Measurements from ENCODE around the gene MAP3K7CL.

Gene MAP3K7CL

GRCh38 chr21:29130270-29130969, at the start of gene MAP3K7CL:
Gene MAP3K7CL (plus strand): TSS chr21:29130644. CDS start chr21:29133345, 2,701 bp downstream.
- peak; percentile 21 for DNase-seq

GRCh38 chr21:29082046-29082815, 48.2 kb upstream of the MAP3K7CL start:
- DNase-seq, result no peak

DNA sequence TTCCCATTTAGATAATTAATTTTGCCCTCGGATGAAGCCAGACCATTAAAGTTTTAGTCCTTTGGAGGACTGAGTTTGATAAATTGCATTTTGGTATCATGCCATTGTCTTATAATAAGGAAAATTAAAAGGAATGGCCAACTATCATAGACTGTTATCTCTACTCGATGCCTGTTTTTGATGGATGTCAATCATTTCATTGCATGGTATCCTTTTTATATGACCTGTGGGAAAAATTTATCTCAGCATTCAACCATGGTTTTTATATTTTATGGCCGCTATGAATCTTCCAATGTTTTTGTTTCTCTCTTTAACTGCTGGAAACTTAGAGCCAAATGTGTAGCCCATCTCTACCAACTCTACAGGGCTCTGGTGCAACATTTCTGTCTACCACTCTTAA, 47.1 kb upstream of the MAP3K7CL start:
- DNase-seq, result no peak

- no peak for DNase-seq
Measured at GRCh38 chr21:29084372-29084771, 46.1 kb upstream of the MAP3K7CL start.

GRCh38 chr21:29085106-29085752, 45.2 kb upstream of the MAP3K7CL start:
- DNase-seq, result no peak

DNA sequence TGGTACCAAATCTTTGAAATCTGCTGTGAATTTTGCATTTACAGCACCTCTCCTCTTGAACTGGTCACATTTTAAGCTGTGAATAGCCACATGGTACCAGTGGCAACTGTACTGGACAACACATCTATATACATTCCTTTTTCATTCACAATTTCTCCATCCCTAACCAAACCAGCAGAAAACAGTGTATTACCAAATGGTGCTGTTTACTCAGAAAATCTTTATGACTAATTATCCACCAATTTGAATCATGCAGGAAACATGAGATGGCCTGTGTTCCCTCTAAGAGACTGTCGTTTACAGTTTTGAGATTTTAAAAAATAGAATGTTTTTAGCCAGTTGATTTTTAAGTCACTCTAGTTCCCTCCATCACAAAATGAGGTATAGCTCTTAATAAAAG, 39.4 kb upstream of the MAP3K7CL start:
- DNase-seq, result peak; percentile 61

DNA sequence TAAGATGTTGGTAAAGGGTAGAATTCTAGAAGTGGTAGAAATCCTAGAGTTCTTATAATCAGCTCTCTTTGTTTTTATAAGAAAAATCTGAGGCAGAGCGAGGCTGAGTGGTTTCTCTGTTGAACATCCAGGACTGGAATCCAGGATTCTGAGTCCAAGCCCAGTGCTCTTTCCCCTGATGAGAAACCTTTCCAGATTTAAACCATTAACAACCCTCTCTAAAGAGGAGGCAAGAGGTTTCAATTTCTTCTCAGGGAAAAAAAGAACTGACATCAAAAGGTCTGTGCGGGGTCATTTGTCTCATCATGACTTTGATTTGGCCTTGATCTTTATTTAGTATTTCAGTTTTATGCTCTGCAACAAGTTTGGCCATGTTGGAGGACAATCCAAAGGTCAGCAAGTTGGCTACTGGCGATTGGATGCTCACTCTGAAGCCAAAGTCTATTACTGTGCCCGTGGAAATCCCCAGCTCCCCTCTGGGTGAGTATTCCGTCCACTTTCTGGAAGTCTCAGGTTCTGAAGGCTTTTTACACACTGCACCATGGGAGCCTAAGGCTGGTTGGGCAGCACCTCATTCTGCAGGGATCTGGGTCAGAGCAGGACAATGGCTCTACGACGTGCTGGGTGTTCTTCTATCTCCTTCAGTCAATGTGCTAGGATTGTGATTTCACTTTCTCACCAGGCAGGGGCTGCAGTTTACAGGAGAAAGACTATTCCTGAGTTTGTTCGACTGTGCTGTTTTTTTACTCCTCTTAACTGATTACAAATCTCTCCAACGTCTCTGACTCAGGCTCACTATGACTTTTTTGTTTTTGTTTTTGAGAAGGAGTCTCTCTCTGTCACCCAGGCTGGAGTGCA, 38.1 kb upstream of the MAP3K7CL start:
- DNase-seq, result peak; percentile 39

DNA sequence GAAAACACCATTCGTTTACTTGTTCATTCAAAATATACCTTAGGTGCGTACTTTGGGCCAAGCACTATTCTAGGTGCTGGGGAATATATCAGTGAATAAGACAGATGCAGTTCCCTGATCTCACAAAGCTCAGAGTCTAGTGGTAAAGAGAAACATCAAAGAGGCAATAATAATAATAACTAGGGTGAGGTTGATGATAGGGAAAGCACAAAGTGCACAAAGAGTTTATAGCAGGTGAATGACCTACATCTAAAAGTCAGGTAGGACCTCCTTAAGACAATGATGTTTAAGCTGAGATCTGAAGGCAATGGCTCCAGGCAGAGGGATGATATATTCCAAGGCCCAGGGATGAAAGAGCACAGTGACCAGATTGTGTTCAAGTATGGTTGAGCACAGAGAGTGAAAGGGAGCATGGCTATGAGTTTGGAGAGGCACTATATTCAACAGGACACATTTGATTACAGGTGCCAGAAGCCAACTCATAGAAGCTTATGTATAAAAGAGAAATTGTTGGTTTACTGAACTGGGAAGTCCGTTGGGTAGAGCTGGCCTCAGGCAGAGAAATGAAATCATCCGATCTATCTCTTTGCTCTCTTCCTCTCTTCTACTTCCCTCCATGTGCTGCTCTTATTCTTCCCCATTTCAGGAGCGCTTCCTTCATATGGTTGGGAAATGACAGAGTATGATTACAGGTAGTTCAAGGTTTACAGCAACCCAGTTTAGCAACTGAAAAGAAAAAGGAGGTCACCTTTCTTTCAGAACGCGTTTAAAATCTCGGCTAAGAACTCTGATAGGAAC, 34.0 kb upstream of the MAP3K7CL start:
- DNase-seq, result no peak

- DNase-seq, result no peak
Measured at GRCh38 chr21:29098156-29098555, 32.3 kb upstream of the MAP3K7CL start.

- no peak for DNase-seq
Measured at GRCh38 chr21:29102791-29103257, 27.6 kb upstream of the MAP3K7CL start.

DNA sequence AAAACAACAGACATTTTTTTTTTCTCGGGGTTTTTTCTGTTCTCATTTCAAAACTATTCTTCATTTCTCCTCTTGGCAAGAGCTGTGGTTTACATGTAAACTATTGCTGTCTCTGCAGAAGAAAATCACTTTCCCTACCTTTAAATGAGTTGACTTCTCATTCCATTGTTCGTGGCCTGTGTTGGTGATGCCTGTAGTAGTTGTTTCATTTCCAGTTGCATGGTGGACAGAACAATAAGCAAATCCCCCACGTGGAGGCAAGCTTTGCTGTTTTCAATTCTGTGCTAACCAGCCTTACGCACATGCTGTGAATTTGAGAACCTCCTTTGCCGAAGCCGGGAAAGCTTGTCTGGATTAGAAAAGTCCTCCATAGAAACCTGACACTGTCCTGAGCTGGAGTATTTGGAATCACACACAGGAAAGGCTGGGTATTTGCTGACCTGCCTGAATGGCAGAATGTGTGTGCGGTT, 26.2 kb upstream of the MAP3K7CL start:
- DNase-seq, result peak; percentile 21

DNA sequence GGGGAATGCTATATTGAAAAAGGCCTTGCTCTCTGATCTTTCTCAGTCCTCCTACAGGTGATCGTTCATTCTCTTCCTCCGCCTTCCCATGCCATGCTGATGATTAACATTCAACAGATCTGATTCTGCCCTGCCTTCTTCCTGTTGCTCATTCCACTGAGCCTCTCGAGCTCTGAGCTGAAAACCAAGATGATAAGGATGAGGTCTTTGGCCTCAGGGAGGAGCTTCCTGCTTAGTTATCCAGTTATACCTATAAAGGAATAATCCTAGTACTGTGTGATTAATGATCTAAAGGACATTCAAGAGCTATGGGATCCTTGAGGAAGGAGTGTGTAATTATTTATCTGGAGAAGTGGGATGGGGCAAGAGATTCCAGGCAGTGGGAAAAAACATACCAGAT, 25.2 kb upstream of the MAP3K7CL start:
- DNase-seq, result no peak

GRCh38 chr21:29114765-29115500, 15.5 kb upstream of the MAP3K7CL start:
- DNase-seq, result no peak

GRCh38 chr21:29115899-29116298, 14.5 kb upstream of the MAP3K7CL start:
- no peak for DNase-seq

DNA sequence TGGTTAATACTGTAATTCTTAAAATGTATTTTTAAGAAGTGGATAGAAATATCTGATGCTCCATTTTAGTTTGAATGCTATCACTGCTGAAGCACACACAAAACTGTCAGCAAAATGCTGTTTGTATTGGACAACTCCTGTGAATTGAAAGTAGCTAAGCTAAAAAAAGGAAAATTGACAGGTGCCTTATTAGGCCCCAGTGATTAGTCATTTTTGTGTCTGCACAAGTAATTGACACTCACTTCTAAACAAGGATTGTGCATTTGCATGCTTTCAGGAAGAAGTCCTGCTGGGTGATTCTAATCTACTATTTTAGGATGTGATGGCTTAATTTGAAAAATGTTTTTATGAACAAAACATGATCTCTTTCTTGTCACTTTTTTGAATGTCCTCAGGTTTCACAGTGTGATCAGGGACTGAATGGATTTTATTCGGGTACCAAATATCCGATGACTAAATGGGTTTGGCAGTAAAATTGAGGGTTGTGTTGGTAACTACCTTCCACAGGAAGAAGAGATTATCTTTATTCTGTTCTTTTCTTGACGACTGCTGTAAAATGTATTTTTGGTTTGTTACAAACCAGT, 13.0 kb upstream of the MAP3K7CL start:
- DNase-seq, result peak; percentile 6

GRCh38 chr21:29121759-29122158, 8.7 kb upstream of the MAP3K7CL start:
- no peak for DNase-seq

DNA sequence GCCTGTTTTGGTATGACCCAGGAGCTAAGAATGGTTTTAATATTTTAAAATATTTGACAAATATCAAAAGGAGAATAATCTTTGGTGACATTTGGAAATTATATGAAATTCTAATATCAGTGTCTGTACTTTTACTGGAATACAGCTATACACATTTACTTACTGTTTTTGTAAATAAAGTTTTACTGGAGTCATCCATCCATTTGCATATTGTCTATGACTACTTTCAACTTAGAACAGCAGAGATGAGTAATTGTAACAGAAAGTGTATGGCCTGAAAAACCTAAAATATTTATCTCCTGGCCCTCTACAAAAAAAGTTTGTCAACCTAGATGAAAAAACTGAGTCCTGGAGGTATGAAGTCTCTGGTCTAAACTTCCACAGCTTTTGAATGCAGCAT, 5.8 kb upstream of the MAP3K7CL start:
- DNase-seq, result no peak

DNA sequence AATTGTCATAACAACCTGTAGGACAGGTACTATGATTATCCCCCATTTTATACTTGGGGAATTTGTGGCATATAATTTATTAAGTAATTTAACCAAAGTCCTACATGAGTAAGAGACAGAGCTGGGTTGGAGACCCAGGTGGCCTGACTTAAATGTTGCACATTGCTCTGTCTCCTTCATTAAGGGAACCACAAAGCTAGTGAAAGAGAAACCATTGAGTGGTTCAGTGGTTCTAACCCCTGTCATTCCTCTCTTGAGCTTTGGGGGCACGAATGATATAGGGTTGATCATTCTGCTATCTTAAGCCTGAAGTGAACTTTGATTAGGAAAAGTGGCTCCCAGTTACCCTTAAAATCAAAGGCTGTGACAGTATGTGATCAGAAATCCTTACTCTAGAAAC, 5.3 kb upstream of the MAP3K7CL start:
- peak; percentile 6 for DNase-seq

DNA sequence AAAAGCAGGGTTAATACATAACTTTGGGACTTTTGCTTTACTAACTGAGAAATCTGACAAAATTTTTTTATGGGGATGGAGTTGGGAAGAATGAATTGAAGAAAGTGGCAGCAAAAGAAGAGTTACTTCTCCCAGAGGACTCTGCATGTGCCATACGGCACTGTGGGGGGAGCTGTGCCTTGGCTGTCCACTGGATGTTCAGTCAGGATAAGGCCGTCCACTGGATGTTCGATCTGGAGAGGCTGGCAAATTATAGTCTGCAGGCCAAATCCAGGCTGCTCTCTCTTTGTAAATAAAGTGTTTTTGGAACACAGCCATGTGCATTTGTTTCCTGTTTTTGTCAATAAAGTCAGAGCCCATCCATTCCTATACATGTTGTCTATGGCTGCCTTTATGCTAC, 4.5 kb upstream of the MAP3K7CL start:
- no peak for DNase-seq

GRCh38 chr21:29133241-29133640, 2.8 kb downstream of the MAP3K7CL start:
- DNase-seq, result no peak

DNA sequence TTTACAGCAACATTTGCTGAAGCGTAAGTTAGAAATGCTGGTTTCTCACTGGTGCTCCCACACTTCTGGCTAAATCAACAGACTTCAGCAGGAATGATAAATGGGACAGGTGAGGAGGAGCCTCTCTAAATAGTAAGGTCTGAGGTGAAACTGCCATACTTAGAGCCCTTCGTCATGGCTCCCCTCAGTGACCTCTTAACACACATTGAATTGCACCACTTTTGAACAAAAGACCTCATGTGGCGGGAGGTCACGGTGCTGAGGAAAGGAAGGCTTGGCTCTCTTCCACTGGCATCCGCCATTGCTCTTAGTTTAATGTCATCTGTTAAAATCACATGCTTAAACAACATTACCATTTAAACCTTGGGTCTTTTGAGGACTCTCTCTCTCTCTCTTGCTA, 3.4 kb downstream of the MAP3K7CL start:
- no peak for DNase-seq

All from activated CD4-positive, alpha-beta T cell treated with anti-CD3 and anti-CD28 coated beads, Interleukin-2, amount 50 U/mL, for 16 hours (primary cell).